ENCODE measurements around the gene LENG8. TPM values are rescaled to one million over a fixed set of nuclear protein-coding genes. Genes with fewer than 3 reads are reported as not detected.
"Not testable (repeated sequence)": the region's sequence is repeated elsewhere in the genome, so short reads cannot be mapped to it uniquely, and the experiment has no call there.

LENG8 gene
- polyA plus RNA-seq, 3 donors = 119 to 275 (median 153) TPM

GRCh38 chr19:54464630-54465425 lies 15.8 kb downstream of the LENG8 start:
- DNase-seq (ENCODE audit: extremely low read depth in 1 of 11, low read depth in 9 of 11, low spot score in 4 of 11) = peak in 3 of 11 donors; percentile 79 to 87 (median 80)

GRCh38 chr19:54465426-54466109 lies 16.6 kb downstream of the LENG8 start:
- DNase-seq (ENCODE audit: extremely low read depth in 1 of 11, low read depth in 9 of 11, low spot score in 4 of 11) = no peak

GRCh38 chr19:54466110-54466480 lies 17.1 kb downstream of the LENG8 start:
- DNase-seq (ENCODE audit: extremely low read depth in 1 of 11, low read depth in 9 of 11, low spot score in 4 of 11) = not testable (repeated sequence)

GRCh38 chr19:54469496-54469934 lies 20.5 kb downstream of the LENG8 start:
- no peak for DNase-seq (ENCODE audit: extremely low read depth in 1 of 11, low read depth in 9 of 11, low spot score in 4 of 11)

GRCh38 chr19:54470276-54470887 lies 21.4 kb downstream of the LENG8 start:
- DNase-seq (ENCODE audit: extremely low read depth in 1 of 11, low read depth in 9 of 11, low spot score in 4 of 11) = no peak

GRCh38 chr19:54470991-54471782 lies 22.2 kb downstream of the LENG8 start:
- DNase-seq (ENCODE audit: extremely low read depth in 1 of 11, low read depth in 9 of 11, low spot score in 4 of 11) = no peak

- DNase-seq (ENCODE audit: extremely low read depth in 1 of 11, low read depth in 9 of 11, low spot score in 4 of 11) = peak in 8 of 11 donors; percentile 71 to 88 (median 84)
Observed at GRCh38 chr19:54473071-54473891, 24.3 kb downstream of the LENG8 start, which contains the start of gene CDC42EP5. Gene CDC42EP5 (minus strand): TSS chr19:54473296. CDS start chr19:54465547, 7,749 bp downstream.

GRCh38 chr19:54473892-54474372 lies 24.9 kb downstream of the LENG8 start:
- DNase-seq (ENCODE audit: extremely low read depth in 1 of 11, low read depth in 9 of 11, low spot score in 4 of 11) = no peak

- no peak for DNase-seq (ENCODE audit: extremely low read depth in 1 of 11, low read depth in 9 of 11, low spot score in 4 of 11)
Observed at GRCh38 chr19:54475706-54476105, 26.7 kb downstream of the LENG8 start.

- DNase-seq (ENCODE audit: extremely low read depth in 1 of 11, low read depth in 9 of 11, low spot score in 4 of 11) = no peak
Observed at GRCh38 chr19:54477650-54478049, 28.7 kb downstream of the LENG8 start.

- DNase-seq (ENCODE audit: extremely low read depth in 1 of 11, low read depth in 9 of 11, low spot score in 4 of 11) = peak in 2 of 11 donors; percentile 35 to 68
Observed at GRCh38 chr19:54478677-54479266, 29.8 kb downstream of the LENG8 start.

GRCh38 chr19:54480051-54480450 lies 31.1 kb downstream of the LENG8 start:
- no peak for DNase-seq (ENCODE audit: extremely low read depth in 1 of 11, low read depth in 9 of 11, low spot score in 4 of 11)

GRCh38 chr19:54481326-54481930 lies 32.4 kb downstream of the LENG8 start:
- DNase-seq (ENCODE audit: extremely low read depth in 1 of 11, low read depth in 9 of 11, low spot score in 4 of 11) = peak in 3 of 11 donors; percentile 45 to 69 (median 57)

GRCh38 chr19:54482889-54483288 lies 33.9 kb downstream of the LENG8 start:
- no peak for DNase-seq (ENCODE audit: extremely low read depth in 1 of 11, low read depth in 9 of 11, low spot score in 4 of 11)

- DNase-seq (ENCODE audit: extremely low read depth in 1 of 11, low read depth in 9 of 11, low spot score in 4 of 11) = no peak
Observed at GRCh38 chr19:54484451-54484850, 35.5 kb downstream of the LENG8 start.

- DNase-seq (ENCODE audit: extremely low read depth in 1 of 11, low read depth in 9 of 11, low spot score in 4 of 11) = no peak
Observed at GRCh38 chr19:54485851-54486250, 36.9 kb downstream of the LENG8 start.

- no peak for DNase-seq (ENCODE audit: extremely low read depth in 1 of 11, low read depth in 9 of 11, low spot score in 4 of 11)
Observed at GRCh38 chr19:54489341-54489740, 40.3 kb downstream of the LENG8 start.
